Natural killer cell (primary cell): Measurements from ENCODE around the gene INO80. TPM values are rescaled to one million over a fixed set of nuclear protein-coding genes. Genes with fewer than 3 reads are reported as not detected.

ENCODE experiments used
- ATAC-seq, 3 donors: fragments of 150-1000 bp in 2 of 3; fragments of 200-7000 bp in 1 of 3; cut with Tn5 transposase; 1 replicate in 1 of 3; 2 replicates in 2 of 3; pipeline ENCODE4 v1.10.0; 2021; ENCODE audit warnings: mild to moderate bottlenecking in 2 of 3, moderate library complexity in 2 of 3
- DNase-seq, 2 donors: peaks; one replicate each; pipeline versions ENCODE4 v3.0.0 to v3.0.0-alpha.2; 2013 to 2021; ENCODE audit warnings: mixed read lengths in 1 of 2
- H3K27ac ChIP-seq: one replicate; pipeline ENCODE4 v1.5.1; 2013; ENCODE audit warnings: mild to moderate bottlenecking, low read length
- H3K27me3 ChIP-seq: one replicate; pipeline ENCODE4 v1.6.1; 2013; ENCODE audit warnings: low read length; ENCODE audit not compliant: control insufficient read depth, insufficient read depth
- H3K36me3 ChIP-seq: one replicate; pipeline ENCODE4 v1.6.1; 2013; ENCODE audit warnings: low read length; ENCODE audit not compliant: control insufficient read depth, insufficient read depth
- H3K4me1 ChIP-seq: one replicate; pipeline ENCODE4 v1.6.1; 2013; ENCODE audit warnings: low read length; ENCODE audit not compliant: control insufficient read depth, insufficient read depth
- H3K4me3 ChIP-seq: one replicate; pipeline ENCODE4 v1.5.1; 2013; ENCODE audit warnings: low read length
- H3K9me3 ChIP-seq: one replicate; pipeline ENCODE4 v1.6.1; 2013; ENCODE audit warnings: low read length; ENCODE audit not compliant: control insufficient read depth, insufficient read depth
- H3K27ac Mint-ChIP-seq, 2 donors: one replicate each; pipeline ENCODE4 v1.8.0; 2022; ENCODE audit warnings: mild to moderate bottlenecking in 2 of 2, mixed read lengths in 2 of 2, moderate library complexity in 1 of 2
- H3K27me3 Mint-ChIP-seq, 2 donors: one replicate each; pipeline ENCODE4 v1.8.0; 2022; ENCODE audit warnings: low read depth in 2 of 2, mixed read lengths in 2 of 2
- H3K36me3 Mint-ChIP-seq: one replicate; pipeline ENCODE4 v1.8.0; 2022; ENCODE audit warnings: mixed read lengths
- H3K4me1 Mint-ChIP-seq, 2 donors: one replicate each; pipeline ENCODE4 v1.8.0; 2022; ENCODE audit warnings: mixed read lengths in 2 of 2
- H3K4me3 Mint-ChIP-seq: one replicate; pipeline ENCODE4 v1.8.0; 2022; ENCODE audit warnings: mild to moderate bottlenecking, moderate library complexity, mixed read lengths
- H3K9me3 Mint-ChIP-seq, 2 donors: one replicate each; pipeline ENCODE4 v1.8.0; 2022; ENCODE audit warnings: mixed read lengths in 2 of 2
- CTCF ChIP-seq: fragments of 200-600 bp; IDR thresholded peaks from one replicate; pipeline ENCODE4 v1.8.0; 2022; ENCODE audit warnings: antibody characterized with exemption
- WGBS: methylation state at CpG from one replicate; pipeline ENCODE4 v1.1.7; 2013; ENCODE audit warnings: missing lambda C conversion rate; ENCODE audit not compliant: insufficient coverage; 5-methylcytosine and 5-hydroxymethylcytosine counted together
- intact Hi-C: fragments of 100-400 bp; cut with micrococcal nuclease; formaldehyde crosslinking; loops from one replicate; pipeline ENCODE4 v1.14.2; 2022
- total RNA-seq, 4 donors: library from RNA; stranded (reverse); fragments of 120-200 nt in 1 of 4; gene quantifications; one replicate each; pipeline versions ENCODE4 v1.2.3 to v1.2.4, GENCODE V29; 2013 to 2022

Gene INO80
- total RNA-seq, 3 donors from 2014 or later (not counting 1 experiment from before 2014, with no cell fraction given): 36.4 to 45.7 (median 43.9) TPM

- WGBS: 97% methylated on average over 2 of the region's 2 CpGs
- no peaks in the 10 kb centered on the region for H3K9me3 Mint-ChIP-seq
- no peaks in the 10 kb centered on the region for H3K4me1 ChIP-seq
- H3K4me3 ChIP-seq: no peak overlapping the region
- H3K36me3 Mint-ChIP-seq: peaks cover 10% of the 10 kb centered on the region
- no peaks in the 10 kb centered on the region for H3K27me3 ChIP-seq
- no peak overlapping the region for H3K27ac ChIP-seq
- no peak for TF ChIP-seq CTCF
- no peak for DNase-seq
- H3K4me1 Mint-ChIP-seq: no peaks in the 10 kb centered on the region
- H3K27ac Mint-ChIP-seq: no peak overlapping the region
- no peaks in the 10 kb centered on the region for H3K9me3 ChIP-seq
- H3K27me3 Mint-ChIP-seq: no peaks in the 10 kb centered on the region
- no peak overlapping the region for H3K4me3 Mint-ChIP-seq
- peaks cover 45% of the 10 kb centered on the region for H3K36me3 ChIP-seq
- no peak for ATAC-seq
- intact Hi-C loops: loop anchor here (5.0 kb wide), 1 partner anchor 168 kb away; no protein-coding TSS in a partner anchor
Observed at GRCh38 chr15:41024885-41025284, 91.2 kb downstream of the INO80 start.

DNA sequence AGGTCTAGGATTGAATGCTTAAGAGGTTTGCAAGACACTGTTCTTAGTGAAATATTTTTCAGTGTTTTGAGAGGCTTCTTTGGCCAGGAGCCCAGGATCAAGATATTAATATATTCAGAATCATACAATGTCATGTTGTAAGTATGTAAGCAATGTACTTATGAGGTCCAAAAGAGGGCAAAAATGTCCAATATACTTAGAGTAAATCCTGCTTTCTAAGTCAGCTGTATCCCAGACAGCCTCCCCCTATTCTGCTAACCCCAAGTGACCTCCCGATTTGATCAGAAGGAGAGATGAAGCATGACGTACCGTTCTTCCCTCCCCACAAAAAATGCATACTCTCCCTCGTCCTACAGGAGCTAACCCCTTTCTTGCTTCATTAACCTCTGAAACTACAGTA, 91.9 kb downstream of the INO80 start:
- H3K4me1 ChIP-seq: no peaks in the 10 kb centered on the region
- intact Hi-C loops: loop anchor here (5.0 kb wide), 1 partner anchor 167 kb away; no protein-coding TSS in a partner anchor

DNA sequence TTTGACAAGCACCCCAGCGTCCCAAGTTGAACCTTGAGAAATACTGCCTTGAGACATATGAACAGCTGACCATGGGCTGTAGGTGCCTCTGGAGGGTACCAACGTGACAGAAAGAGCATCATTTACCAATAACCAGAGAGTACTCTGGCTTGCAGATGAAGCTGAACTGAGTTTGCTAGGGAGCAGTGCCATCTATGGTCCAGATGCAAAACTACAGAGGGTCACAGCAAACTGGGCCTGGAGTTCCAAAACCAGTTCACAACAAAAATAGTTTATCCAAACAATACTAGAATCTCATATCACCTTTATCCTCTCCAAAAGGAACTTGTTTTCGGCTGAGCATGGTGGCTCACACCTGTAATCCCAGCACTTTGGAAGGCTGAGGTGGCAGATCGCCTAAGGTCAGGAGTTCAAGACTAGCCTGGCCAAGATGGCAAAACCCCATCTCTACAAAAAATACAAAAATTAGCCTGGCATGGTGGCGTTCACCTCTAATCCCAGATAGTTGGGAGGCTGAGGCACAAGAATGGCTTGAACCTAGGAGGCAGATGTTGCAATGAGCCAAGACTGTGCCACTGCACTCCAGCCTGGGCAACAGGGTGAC, 93.5 kb downstream of the INO80 start:
- DNase-seq (peak in 1 of 2 donors; percentile 70), ATAC-seq (peak; percentile 64 to 80 (median 67))
- Mint-ChIP-seq H3K4me1 (peaks cover 0 to 3% of the 10 kb centered on the region in 2 donors), H3K4me3 (no peak overlapping the region), H3K27ac (no peak overlapping the region), H3K9me3 (no peaks in the 10 kb centered on the region), H3K36me3 (peaks cover 10% of the 10 kb centered on the region), H3K27me3 (no peaks in the 10 kb centered on the region)
- WGBS: 66% methylated on average over 5 of the region's 5 CpGs
- H3K4me3 ChIP-seq: no peak overlapping the region
- H3K27ac ChIP-seq: no peak overlapping the region
- H3K27me3 ChIP-seq: no peaks in the 10 kb centered on the region
- no peaks in the 10 kb centered on the region for H3K4me1 ChIP-seq
- H3K36me3 ChIP-seq: peaks cover 50% of the 10 kb centered on the region
- TF ChIP-seq CTCF: peak; percentile 63
- H3K9me3 ChIP-seq: no peaks in the 10 kb centered on the region
- intact Hi-C loops: loop anchor here (1.0 to 5.0 kb wide), 2 partner anchors 118 to 165 kb away; no protein-coding TSS in a partner anchor

More for the DNA sequence above, 91.9 kb downstream of the INO80 start:
- Mint-ChIP-seq H3K4me3 (no peak overlapping the region), H3K36me3 (peaks cover 10% of the 10 kb centered on the region), H3K9me3 (no peaks in the 10 kb centered on the region), H3K27me3 (no peaks in the 10 kb centered on the region), H3K4me1 (no peaks in the 10 kb centered on the region), H3K27ac (no peak overlapping the region)
- 89% methylated on average over 4 of the region's 4 CpGs for WGBS
- Histone ChIP-seq H3K4me3 (no peak overlapping the region), H3K27ac (no peak overlapping the region), H3K27me3 (no peaks in the 10 kb centered on the region), H3K36me3 (peaks cover 46% of the 10 kb centered on the region), H3K9me3 (no peaks in the 10 kb centered on the region)
- no peak for TF ChIP-seq CTCF
- ATAC-seq: no peak
- DNase-seq: no peak

GRCh38 chr15:41020829-41021228, 95.3 kb downstream of the INO80 start:
- Histone ChIP-seq H3K9me3 (no peaks in the 10 kb centered on the region), H3K27me3 (no peaks in the 10 kb centered on the region), H3K27ac (no peak overlapping the region), H3K4me1 (no peaks in the 10 kb centered on the region), H3K4me3 (no peak overlapping the region), H3K36me3 (peaks cover 51% of the 10 kb centered on the region)
- TF ChIP-seq CTCF: no peak
- ATAC-seq: no peak
- Mint-ChIP-seq H3K27ac (no peak overlapping the region), H3K4me1 (peaks cover 0 to 10% of the 10 kb centered on the region in 2 donors), H3K36me3 (no peaks in the 10 kb centered on the region), H3K27me3 (no peaks in the 10 kb centered on the region), H3K9me3 (no peaks in the 10 kb centered on the region), H3K4me3 (no peak overlapping the region)
- intact Hi-C loops: loop anchor here (5.0 kb wide), 1 partner anchor 164 kb away; no protein-coding TSS in a partner anchor
- WGBS: 79% methylated on average over 6 of the region's 6 CpGs
- no peak for DNase-seq
